Measurements from ENCODE around the gene TMEM117.

The TMEM117 gene

DNA sequence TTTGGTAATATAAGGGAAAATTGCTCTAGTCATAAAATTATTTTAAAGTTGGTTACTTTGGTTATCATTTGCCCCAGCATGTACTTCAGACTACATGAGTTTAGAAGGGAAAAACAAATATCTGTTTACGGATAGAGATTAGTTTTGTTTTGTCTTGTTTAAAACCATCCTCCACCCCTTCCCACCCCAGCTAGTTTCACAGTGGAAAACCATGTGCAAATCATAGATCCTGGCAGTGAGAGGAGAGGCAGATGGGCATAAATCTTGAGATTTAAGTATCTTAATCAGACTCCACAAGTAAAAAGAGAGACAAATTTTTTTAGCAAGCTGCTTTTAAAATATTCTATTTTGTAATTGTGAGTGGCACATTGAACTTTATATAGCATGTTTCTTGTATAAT, 424.7 kb downstream of the TMEM117 start:
- Histone ChIP-seq H3K4me3 (ENCODE audit: low read depth, low read length) (no peak overlapping the region), H3K27ac (ENCODE audit: extremely low read depth, low read depth, low read length) (no peak overlapping the region), H3K4me1 (ENCODE audit: control insufficient read depth, insufficient read depth, low read length) (no peaks in the 10 kb centered on the region), H3K9me3 (ENCODE audit: control insufficient read depth, insufficient read depth, low read depth, low read length) (no peaks in the 10 kb centered on the region), H3K36me3 (ENCODE audit: control insufficient read depth in 2 of 2, insufficient read depth in 1 of 2, low read length in 2 of 2) (no peaks in the 10 kb centered on the region)
- CTCF ChIA-PET: no interaction called here
- TF ChIP-seq, protein P1, sequence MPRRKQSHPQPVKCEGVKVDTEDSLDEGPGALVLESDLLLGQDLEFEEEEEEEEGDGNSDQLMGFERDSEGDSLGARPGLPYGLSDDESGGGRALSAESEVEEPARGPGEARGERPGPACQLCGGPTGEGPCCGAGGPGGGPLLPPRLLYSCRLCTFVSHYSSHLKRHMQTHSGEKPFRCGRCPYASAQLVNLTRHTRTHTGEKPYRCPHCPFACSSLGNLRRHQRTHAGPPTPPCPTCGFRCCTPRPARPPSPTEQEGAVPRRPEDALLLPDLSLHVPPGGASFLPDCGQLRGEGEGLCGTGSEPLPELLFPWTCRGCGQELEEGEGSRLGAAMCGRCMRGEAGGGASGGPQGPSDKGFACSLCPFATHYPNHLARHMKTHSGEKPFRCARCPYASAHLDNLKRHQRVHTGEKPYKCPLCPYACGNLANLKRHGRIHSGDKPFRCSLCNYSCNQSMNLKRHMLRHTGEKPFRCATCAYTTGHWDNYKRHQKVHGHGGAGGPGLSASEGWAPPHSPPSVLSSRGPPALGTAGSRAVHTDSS (tag by site-specific recombination; IDR thresholded peaks at IDR 0.05): no peak
- TF ChIP-seq, protein P2, sequence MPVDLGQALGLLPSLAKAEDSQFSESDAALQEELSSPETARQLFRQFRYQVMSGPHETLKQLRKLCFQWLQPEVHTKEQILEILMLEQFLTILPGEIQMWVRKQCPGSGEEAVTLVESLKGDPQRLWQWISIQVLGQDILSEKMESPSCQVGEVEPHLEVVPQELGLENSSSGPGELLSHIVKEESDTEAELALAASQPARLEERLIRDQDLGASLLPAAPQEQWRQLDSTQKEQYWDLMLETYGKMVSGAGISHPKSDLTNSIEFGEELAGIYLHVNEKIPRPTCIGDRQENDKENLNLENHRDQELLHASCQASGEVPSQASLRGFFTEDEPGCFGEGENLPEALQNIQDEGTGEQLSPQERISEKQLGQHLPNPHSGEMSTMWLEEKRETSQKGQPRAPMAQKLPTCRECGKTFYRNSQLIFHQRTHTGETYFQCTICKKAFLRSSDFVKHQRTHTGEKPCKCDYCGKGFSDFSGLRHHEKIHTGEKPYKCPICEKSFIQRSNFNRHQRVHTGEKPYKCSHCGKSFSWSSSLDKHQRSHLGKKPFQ (tag by site-specific recombination; IDR thresholded peaks at IDR 0.05): no peak
- POLR2A ChIA-PET: no interaction called here

DNA sequence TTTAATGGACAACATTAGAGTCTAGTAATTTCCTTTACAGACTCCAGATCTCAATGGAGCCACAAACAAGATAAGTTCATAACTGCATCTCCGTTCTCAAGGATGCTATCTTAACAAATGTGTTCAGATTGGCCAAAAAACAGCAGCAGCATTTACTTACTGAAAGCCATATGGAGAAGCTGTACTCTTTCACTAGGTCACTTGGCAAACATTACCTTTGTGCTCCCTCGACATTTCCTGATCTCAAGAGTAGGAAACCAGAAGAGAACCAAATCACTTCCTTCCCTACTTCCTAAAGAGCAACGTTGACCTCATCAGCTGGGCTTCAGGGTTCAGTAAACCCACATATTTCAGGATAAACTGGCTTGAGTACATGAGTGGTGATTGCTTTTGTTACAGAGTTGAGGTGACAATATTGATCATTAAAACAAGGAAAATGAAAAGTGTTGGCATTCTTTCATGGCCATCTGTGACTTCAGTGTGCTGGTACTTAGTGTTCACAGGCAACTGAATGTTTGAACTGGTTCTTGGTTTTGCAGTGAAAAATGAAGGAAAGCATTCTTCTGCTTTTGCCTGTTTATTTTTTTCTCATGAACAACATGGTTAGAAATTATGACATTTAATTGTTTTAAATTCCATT, 449.6 kb downstream of the TMEM117 start:
- TF ChIP-seq, protein P3, sequence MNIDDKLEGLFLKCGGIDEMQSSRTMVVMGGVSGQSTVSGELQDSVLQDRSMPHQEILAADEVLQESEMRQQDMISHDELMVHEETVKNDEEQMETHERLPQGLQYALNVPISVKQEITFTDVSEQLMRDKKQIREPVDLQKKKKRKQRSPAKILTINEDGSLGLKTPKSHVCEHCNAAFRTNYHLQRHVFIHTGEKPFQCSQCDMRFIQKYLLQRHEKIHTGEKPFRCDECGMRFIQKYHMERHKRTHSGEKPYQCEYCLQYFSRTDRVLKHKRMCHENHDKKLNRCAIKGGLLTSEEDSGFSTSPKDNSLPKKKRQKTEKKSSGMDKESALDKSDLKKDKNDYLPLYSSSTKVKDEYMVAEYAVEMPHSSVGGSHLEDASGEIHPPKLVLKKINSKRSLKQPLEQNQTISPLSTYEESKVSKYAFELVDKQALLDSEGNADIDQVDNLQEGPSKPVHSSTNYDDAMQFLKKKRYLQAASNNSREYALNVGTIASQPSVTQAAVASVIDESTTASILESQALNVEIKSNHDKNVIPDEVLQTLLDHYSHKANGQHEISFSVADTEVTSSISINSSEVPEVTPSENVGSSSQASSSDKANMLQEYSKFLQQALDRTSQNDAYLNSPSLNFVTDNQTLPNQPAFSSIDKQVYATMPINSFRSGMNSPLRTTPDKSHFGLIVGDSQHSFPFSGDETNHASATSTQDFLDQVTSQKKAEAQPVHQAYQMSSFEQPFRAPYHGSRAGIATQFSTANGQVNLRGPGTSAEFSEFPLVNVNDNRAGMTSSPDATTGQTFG (tag by site-specific recombination; IDR thresholded peaks at IDR 0.05; ENCODE audit: borderline replicate concordance): no peak
- TF ChIP-seq ZNF701 (tag by site-specific recombination; IDR thresholded peaks at IDR 0.05) (no peak), OVOL3 (tag by site-specific recombination; IDR thresholded peaks at IDR 0.05) (no peak), ZNF530 (tag by site-specific recombination; IDR thresholded peaks at IDR 0.05; ENCODE audit: low read depth) (no peak), ZNF777 (tag by site-specific recombination; IDR thresholded peaks at IDR 0.05; ENCODE audit: borderline replicate concordance) (no peak), ZNF132 (tag by site-specific recombination; IDR thresholded peaks at IDR 0.05; ENCODE audit: borderline replicate concordance) (no peak), ZNF48 (tag by site-specific recombination; IDR thresholded peaks at IDR 0.05) (no peak), KLF1 (tag by site-specific recombination; IDR thresholded peaks at IDR 0.05) (no peak), TCF7L2 (IDR thresholded peaks at IDR 0.05; ENCODE audit: borderline replicate concordance, low read depth, low read length) (no peak), ZNF16 (tag by site-specific recombination; IDR thresholded peaks at IDR 0.05; ENCODE audit: low read depth) (no peak), SALL2 (tag by site-specific recombination; IDR thresholded peaks at IDR 0.05; ENCODE audit: borderline replicate concordance) (no peak), ZNF121 (tag by site-specific recombination; IDR thresholded peaks at IDR 0.05) (no peak), ZNF155 (tag by site-specific recombination; IDR thresholded peaks at IDR 0.05) (no peak), KLF8 (tag by site-specific recombination; IDR thresholded peaks at IDR 0.05) (no peak), ZNF341 (tag by site-specific recombination; IDR thresholded peaks at IDR 0.05; ENCODE audit: low read depth) (no peak), BCL11B (tag by site-specific recombination; IDR thresholded peaks at IDR 0.05; ENCODE audit: low read depth) (no peak), ZNF785 (tag by site-specific recombination; IDR thresholded peaks at IDR 0.05) (no peak), ZNF658 (tag by site-specific recombination; IDR thresholded peaks at IDR 0.05) (no peak)
- TF ChIP-seq, protein P4, sequence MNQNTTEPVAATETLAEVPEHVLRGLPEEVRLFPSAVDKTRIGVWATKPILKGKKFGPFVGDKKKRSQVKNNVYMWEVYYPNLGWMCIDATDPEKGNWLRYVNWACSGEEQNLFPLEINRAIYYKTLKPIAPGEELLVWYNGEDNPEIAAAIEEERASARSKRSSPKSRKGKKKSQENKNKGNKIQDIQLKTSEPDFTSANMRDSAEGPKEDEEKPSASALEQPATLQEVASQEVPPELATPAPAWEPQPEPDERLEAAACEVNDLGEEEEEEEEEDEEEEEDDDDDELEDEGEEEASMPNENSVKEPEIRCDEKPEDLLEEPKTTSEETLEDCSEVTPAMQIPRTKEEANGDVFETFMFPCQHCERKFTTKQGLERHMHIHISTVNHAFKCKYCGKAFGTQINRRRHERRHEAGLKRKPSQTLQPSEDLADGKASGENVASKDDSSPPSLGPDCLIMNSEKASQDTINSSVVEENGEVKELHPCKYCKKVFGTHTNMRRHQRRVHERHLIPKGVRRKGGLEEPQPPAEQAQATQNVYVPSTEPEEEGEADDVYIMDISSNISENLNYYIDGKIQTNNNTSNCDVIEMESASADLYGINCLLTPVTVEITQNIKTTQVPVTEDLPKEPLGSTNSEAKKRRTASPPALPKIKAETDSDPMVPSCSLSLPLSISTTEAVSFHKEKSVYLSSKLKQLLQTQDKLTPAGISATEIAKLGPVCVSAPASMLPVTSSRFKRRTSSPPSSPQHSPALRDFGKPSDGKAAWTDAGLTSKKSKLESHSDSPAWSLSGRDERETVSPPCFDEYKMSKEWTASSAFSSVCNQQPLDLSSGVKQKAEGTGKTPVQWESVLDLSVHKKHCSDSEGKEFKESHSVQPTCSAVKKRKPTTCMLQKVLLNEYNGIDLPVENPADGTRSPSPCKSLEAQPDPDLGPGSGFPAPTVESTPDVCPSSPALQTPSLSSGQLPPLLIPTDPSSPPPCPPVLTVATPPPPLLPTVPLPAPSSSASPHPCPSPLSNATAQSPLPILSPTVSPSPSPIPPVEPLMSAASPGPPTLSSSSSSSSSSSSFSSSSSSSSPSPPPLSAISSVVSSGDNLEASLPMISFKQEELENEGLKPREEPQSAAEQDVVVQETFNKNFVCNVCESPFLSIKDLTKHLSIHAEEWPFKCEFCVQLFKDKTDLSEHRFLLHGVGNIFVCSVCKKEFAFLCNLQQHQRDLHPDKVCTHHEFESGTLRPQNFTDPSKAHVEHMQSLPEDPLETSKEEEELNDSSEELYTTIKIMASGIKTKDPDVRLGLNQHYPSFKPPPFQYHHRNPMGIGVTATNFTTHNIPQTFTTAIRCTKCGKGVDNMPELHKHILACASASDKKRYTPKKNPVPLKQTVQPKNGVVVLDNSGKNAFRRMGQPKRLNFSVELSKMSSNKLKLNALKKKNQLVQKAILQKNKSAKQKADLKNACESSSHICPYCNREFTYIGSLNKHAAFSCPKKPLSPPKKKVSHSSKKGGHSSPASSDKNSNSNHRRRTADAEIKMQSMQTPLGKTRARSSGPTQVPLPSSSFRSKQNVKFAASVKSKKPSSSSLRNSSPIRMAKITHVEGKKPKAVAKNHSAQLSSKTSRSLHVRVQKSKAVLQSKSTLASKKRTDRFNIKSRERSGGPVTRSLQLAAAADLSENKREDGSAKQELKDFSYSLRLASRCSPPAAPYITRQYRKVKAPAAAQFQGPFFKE (tag by site-specific recombination; IDR thresholded peaks at IDR 0.05; ENCODE audit: borderline replicate concordance): no peak
- ChIA-PET POLR2A (no interaction called here), CTCF (no interaction called here)
- H3K4me1 ChIP-seq (ENCODE audit: control insufficient read depth, insufficient read depth, low read length): no peaks in the 10 kb centered on the region
- no peak overlapping the region for H3K4me3 ChIP-seq (ENCODE audit: low read depth, low read length)
- H3K36me3 ChIP-seq (ENCODE audit: control insufficient read depth in 2 of 2, insufficient read depth in 1 of 2, low read length in 2 of 2): no peaks in the 10 kb centered on the region
- H3K27ac ChIP-seq (ENCODE audit: extremely low read depth, low read depth, low read length): no peak overlapping the region
- no peaks in the 10 kb centered on the region for H3K9me3 ChIP-seq (ENCODE audit: control insufficient read depth, insufficient read depth, low read depth, low read length)
